IMR-90 (cell line): ENCODE results near the gene NF1. TPM values are rescaled to one million over a fixed set of nuclear protein-coding genes. Genes with fewer than 3 reads are reported as not detected.

Source experiments
- ATAC-seq: fragments of 200-7000 bp; cut with Tn5 transposase; 2 replicates; pipeline ENCODE4 v1.9.1; 2020; ENCODE audit warnings: low read depth, mild to moderate bottlenecking, moderate library complexity
- BruUV-seq: library from RNA; stranded (reverse); fragments of 400-500 nt; replicated peaks from 2 replicates; lab custom pipeline; 2021; lab: Mats Ljungman, UMichigan
- CTCF ChIA-PET: fragments of 300-600 bp; formaldehyde crosslinking; extraction: SDS; loops from one replicate; lab custom pipeline; 2021; ENCODE audit warnings: antibody characterized with exemption; lab: Yijun Ruan, JAX
- POLR2A ChIA-PET: fragments of 300-600 bp; sonication (Branson Sonifier 250); formaldehyde crosslinking; loops from one replicate; lab custom pipeline; 2022; ENCODE audit warnings: antibody characterized with exemption; ENCODE audit not compliant: unreplicated experiment; lab: Charles Lee
- DNase-seq: peaks from one replicate; pipeline ENCODE4 v3.0.0; 2013
- H2AFZ ChIP-seq: replicated peaks from 2 replicates; pipeline ENCODE3; 2013; ENCODE audit warnings: low read length, mild to moderate bottlenecking; ENCODE audit not compliant: poor library complexity
- H2AK5ac ChIP-seq: 2 replicates; pipeline ENCODE4 v1.6.1; 2013; ENCODE audit warnings: low read depth, low read length, inconsistent platforms
- H2AK9ac ChIP-seq: replicated peaks from 2 replicates; pipeline ENCODE3; 2013; ENCODE audit warnings: mild to moderate bottlenecking, low read depth, low read length, moderate library complexity; ENCODE audit not compliant: poor library complexity
- H2BK120ac ChIP-seq: 2 replicates; pipeline ENCODE4 v1.6.1; 2013; ENCODE audit warnings: low read depth, low read length, inconsistent platforms
- H2BK15ac ChIP-seq: 3 replicates; pipeline ENCODE4 v1.6.1; 2013; ENCODE audit warnings: low read depth, low read length, inconsistent platforms
- H2BK20ac ChIP-seq: 2 replicates; pipeline ENCODE4 v1.6.1; 2013; ENCODE audit warnings: low read depth, mild to moderate bottlenecking, inconsistent platforms, low read length, moderate library complexity
- H2BK5ac ChIP-seq: 2 replicates; pipeline ENCODE4 v1.6.1; 2013; ENCODE audit warnings: mild to moderate bottlenecking, low read depth, low read length, inconsistent platforms; ENCODE audit not compliant: poor library complexity, severe bottlenecking
- H3K14ac ChIP-seq: replicated peaks from 2 replicates; pipeline ENCODE4 v1.6.1; 2013; ENCODE audit warnings: low read depth, low read length, inconsistent platforms
- H3K18ac ChIP-seq: 2 replicates; pipeline ENCODE4 v1.6.1; 2013; ENCODE audit warnings: low read depth, low read length, control low read depth
- H3K23ac ChIP-seq: 2 replicates; pipeline ENCODE4 v1.6.1; 2013; ENCODE audit warnings: low read depth, low read length, inconsistent platforms
- H3K27ac ChIP-seq: 2 replicates; pipeline ENCODE4 v1.5.1; 2013; ENCODE audit warnings: mild to moderate bottlenecking, control low read depth, low read length; ENCODE audit not compliant: insufficient read depth
- H3K27me3 ChIP-seq: 2 replicates; pipeline ENCODE4 v1.6.1; 2013; ENCODE audit warnings: low read length; ENCODE audit not compliant: control insufficient read depth, insufficient read depth
- H3K36me3 ChIP-seq: 2 replicates; pipeline ENCODE4 v1.6.1; 2013; ENCODE audit warnings: low read length, mixed read lengths; ENCODE audit not compliant: control insufficient read depth, insufficient read depth
- H3K4ac ChIP-seq: 2 replicates; pipeline ENCODE4 v1.6.1; 2013; ENCODE audit warnings: low read depth, low read length, inconsistent platforms
- H3K4me1 ChIP-seq: 2 replicates; pipeline ENCODE4 v1.6.1; 2013; ENCODE audit warnings: low read length, mixed read lengths; ENCODE audit not compliant: control insufficient read depth, insufficient read depth
- H3K4me2 ChIP-seq: 2 replicates; pipeline ENCODE4 v1.6.1; 2013; ENCODE audit warnings: low read depth, mild to moderate bottlenecking, control low read depth, low read length, moderate library complexity
- H3K4me3 ChIP-seq: 2 replicates; pipeline ENCODE4 v1.5.1; 2013; ENCODE audit warnings: low read depth, mild to moderate bottlenecking, control low read depth, low read length, moderate library complexity; ENCODE audit not compliant: insufficient read depth
- H3K56ac ChIP-seq: 2 replicates; pipeline ENCODE4 v1.6.1; 2013; ENCODE audit warnings: low read length, inconsistent platforms; ENCODE audit not compliant: insufficient read depth; ENCODE audit errors: extremely low read depth
- H3K79me1 ChIP-seq, 2 experiments: 2 replicates each; pipeline ENCODE4 v1.6.1; 2013; ENCODE audit warnings: low read length in 2 of 2, inconsistent platforms in 1 of 2, low read depth in 1 of 2
- H3K9ac ChIP-seq: 2 replicates; pipeline ENCODE4 v1.6.1; 2013; ENCODE audit warnings: low read depth, low read length, control low read depth
- H3K9me1 ChIP-seq: 2 replicates; pipeline ENCODE4 v1.6.1; 2013; ENCODE audit warnings: low read length, inconsistent platforms; ENCODE audit not compliant: insufficient read depth
- H3K9me3 ChIP-seq: 2 replicates; pipeline ENCODE4 v1.6.1; 2013; ENCODE audit warnings: low read length; ENCODE audit not compliant: control insufficient read depth, insufficient read depth
- H4K20me1 ChIP-seq: 2 replicates; pipeline ENCODE4 v1.6.1; 2013; ENCODE audit warnings: low read length, inconsistent platforms; ENCODE audit not compliant: insufficient read depth
- H4K5ac ChIP-seq: 2 replicates; pipeline ENCODE4 v1.6.1; 2013; ENCODE audit warnings: mild to moderate bottlenecking, low read depth, low read length, control low read depth
- H4K8ac ChIP-seq, 2 experiments: 2 replicates each; pipeline ENCODE4 v1.6.1; 2013; ENCODE audit warnings: low read depth in 2 of 2, low read length in 2 of 2, control low read depth in 1 of 2, inconsistent platforms in 1 of 2
- H4K91ac ChIP-seq: 2 replicates; pipeline ENCODE4 v1.6.1; 2013; ENCODE audit warnings: low read depth, low read length, inconsistent platforms; ENCODE audit not compliant: insufficient read depth
- BHLHE40 ChIP-seq: fragments of 150-350 bp; IDR thresholded peaks from 2 replicates; pipeline ENCODE4 v1.6.1; 2016; ENCODE audit warnings: mild to moderate bottlenecking, low read depth, low read length
- CEBPB ChIP-seq: IDR thresholded peaks from 2 replicates; pipeline ENCODE4 v1.6.1; 2012; ENCODE audit warnings: low read depth, low read length, improper control_type of control experiment
- FOS ChIP-seq: fragments of 150-350 bp; IDR thresholded peaks from 2 replicates; pipeline ENCODE4 v1.6.1; 2016; ENCODE audit warnings: low read depth, low read length
- POLR2A ChIP-seq: IDR thresholded peaks from 2 replicates; pipeline ENCODE4 v1.6.1; 2012; ENCODE audit warnings: mild to moderate bottlenecking, low read depth, low read length
- RCOR1 ChIP-seq: IDR thresholded peaks from 2 replicates; pipeline ENCODE4 v1.6.1; 2012; ENCODE audit warnings: mild to moderate bottlenecking, low read length, improper control_type of control experiment; ENCODE audit not compliant: insufficient replicate concordance
- WGBS, 2 experiments: methylation state at CpG; one replicate each; pipeline versions ENCODE4 v1.1.5 to v1.1.7; 2013; ENCODE audit warnings: missing lambda C conversion rate in 2 of 2; ENCODE audit not compliant: insufficient read length in 1 of 2; ENCODE audit errors: extremely low coverage in 2 of 2; 5-methylcytosine and 5-hydroxymethylcytosine counted together
- dilution Hi-C: fragments of 300-500 bp; cut with HindIII; formaldehyde crosslinking; loops from one replicate; pipeline ENCODE4 v1.14.3; 2018; ENCODE audit warnings: low sequenced_read_pairs; ENCODE audit not compliant: unreplicated experiment
- in situ Hi-C: fragments of 300-500 bp; cut with MboI; formaldehyde crosslinking; loops from 3 replicates; pipeline ENCODE4 v1.14.3; 2019; ENCODE audit warnings: low sequenced_read_pairs, inconsistent platforms, mixed read lengths
- intact Hi-C: fragments of 100-400 bp; cut with micrococcal nuclease; formaldehyde crosslinking; loops from 2 replicates; pipeline ENCODE4 v1.10.0; 2022
- polyA plus RNA-seq, 3 experiments: library from polyadenylated mRNA; depleted of rRNA; stranded (reverse); fragments of >200 nt; gene quantifications; 2 replicates each; pipeline ENCODE4 v1.2.3, GENCODE V29; 2012; ENCODE audit warnings: low replicate concordance in 1 of 3
- total RNA-seq: library from RNA; depleted of rRNA; stranded (reverse); fragments of >200 nt; gene quantifications from 2 replicates; pipeline ENCODE4 v1.2.3, GENCODE V29; 2012
- TF ChIP-seq, protein P1 (sequence below): fragments of 150-350 bp; IDR thresholded peaks from 2 replicates; pipeline ENCODE4 v1.6.1; 2016; ENCODE audit warnings: low read depth, mild to moderate bottlenecking, low read length, moderate library complexity, borderline replicate concordance

The NF1 gene
- total and polyA plus RNA-seq, 2 of the 4 experiments (the other 2 are of a cell fraction): 17.9 to 48.6 TPM

DNA sequence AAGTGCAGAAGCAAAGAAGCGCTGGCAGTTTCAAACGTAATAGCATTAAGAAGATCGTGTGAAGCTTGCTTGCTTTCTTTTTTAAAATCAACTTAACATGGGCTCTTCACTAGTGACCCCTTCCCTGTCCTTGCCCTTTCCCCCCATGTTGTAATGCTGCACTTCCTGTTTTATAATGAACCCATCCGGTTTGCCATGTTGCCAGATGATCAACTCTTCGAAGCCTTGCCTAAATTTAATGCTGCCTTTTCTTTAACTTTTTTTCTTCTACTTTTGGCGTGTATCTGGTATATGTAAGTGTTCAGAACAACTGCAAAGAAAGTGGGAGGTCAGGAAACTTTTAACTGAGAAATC, 279.3 kb downstream of the NF1 start:
- Histone ChIP-seq H2AFZ (no peak overlapping the region), H3K36me3 (peaks cover 13% of the 10 kb centered on the region), H3K27me3 (no peaks in the 10 kb centered on the region), H2BK5ac (no peak overlapping the region), H3K27ac (no peak overlapping the region), H2AK9ac (no peak overlapping the region), H3K79me1 (peaks cover 0 to 12% of the 10 kb centered on the region in 2 experiments; a peak in 2 of 4 replicates), H4K8ac (no peak overlapping the region), H3K4me2 (no peak overlapping the region), H4K91ac (no peak overlapping the region), H3K18ac (no peak overlapping the region), H2BK15ac (no peak overlapping the region), H3K9me1 (0 out of 2 replicates have a peak, but pooled peaks cover 5% of the 10 kb centered on the region), H3K4me1 (peaks cover 4% of the 10 kb centered on the region), H3K23ac (no peak overlapping the region), H4K5ac (no peak overlapping the region), H3K4me3 (no peak overlapping the region), H2BK20ac (no peak overlapping the region), H3K9ac (no peak overlapping the region), H3K56ac (no peak overlapping the region), H2BK120ac (no peak overlapping the region), H3K14ac (no peak overlapping the region), H4K20me1 (0 out of 2 replicates have a peak, but pooled peaks cover 3% of the 10 kb centered on the region), H3K9me3 (no peaks in the 10 kb centered on the region), H3K4ac (no peak overlapping the region), H2AK5ac (no peak overlapping the region)
- ChIA-PET CTCF (no interaction called here), POLR2A (no interaction called here)
- no peak for TF ChIP-seq FOS
- no peak for TF ChIP-seq BHLHE40
- TF ChIP-seq CEBPB: no peak
- TF ChIP-seq, protein P1, sequence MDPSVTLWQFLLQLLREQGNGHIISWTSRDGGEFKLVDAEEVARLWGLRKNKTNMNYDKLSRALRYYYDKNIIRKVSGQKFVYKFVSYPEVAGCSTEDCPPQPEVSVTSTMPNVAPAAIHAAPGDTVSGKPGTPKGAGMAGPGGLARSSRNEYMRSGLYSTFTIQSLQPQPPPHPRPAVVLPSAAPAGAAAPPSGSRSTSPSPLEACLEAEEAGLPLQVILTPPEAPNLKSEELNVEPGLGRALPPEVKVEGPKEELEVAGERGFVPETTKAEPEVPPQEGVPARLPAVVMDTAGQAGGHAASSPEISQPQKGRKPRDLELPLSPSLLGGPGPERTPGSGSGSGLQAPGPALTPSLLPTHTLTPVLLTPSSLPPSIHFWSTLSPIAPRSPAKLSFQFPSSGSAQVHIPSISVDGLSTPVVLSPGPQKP: no peak
- TF ChIP-seq POLR2A: no peak
- TF ChIP-seq RCOR1: no peak
- dilution Hi-C loops: no loop called here
- intact Hi-C loops: loop anchor here (5.0 kb wide), 3 partner anchors 122 to 362 kb away; no protein-coding TSS in a partner anchor
- BruUV-seq: no TSS peak
- DNase-seq: no peak
- WGBS, 2 experiments: no CpG with 5 or more reads among the region's 6 CpGs
- ATAC-seq: no peak
- in situ Hi-C loops: no loop called here
